Neural cell (in vitro differentiated cells): ENCODE measurements around the gene SMC5. TPM values are rescaled to one million over a fixed set of nuclear protein-coding genes. Genes with fewer than 3 reads are reported as not detected.

Experiments
- H2AFZ ChIP-seq: fragments of 200-600, 300-800 bp; sonication (generic), shearing (Covaris generic); 2 replicates; pipeline ENCODE4 v1.6.0; 2014; ENCODE audit warnings: low read depth, mild to moderate bottlenecking, antibody characterized with exemption, low read length, moderate library complexity
- H3F3A ChIP-seq: fragments of 200-600 bp; shearing (Covaris generic); 2 replicates; pipeline ENCODE4 v1.6.1; 2016; ENCODE audit warnings: mild to moderate bottlenecking, moderate library complexity, mixed read lengths, antibody characterized with exemption, low read length; ENCODE audit not compliant: insufficient read depth, poor library complexity, severe bottlenecking
- H3K27ac ChIP-seq: fragments of 200-600, 300-800 bp; sonication (generic), shearing (Covaris generic); 2 replicates; pipeline ENCODE4 v1.5.1; 2014; ENCODE audit warnings: mild to moderate bottlenecking, low read length, moderate library complexity
- H3K27me3 ChIP-seq: fragments of 300-800, 200-600 bp; sonication (generic), shearing (Covaris generic); 2 replicates; pipeline ENCODE4 v1.6.0; 2014; ENCODE audit warnings: mild to moderate bottlenecking, low read depth, low read length, moderate library complexity; ENCODE audit not compliant: insufficient read depth
- H3K36me3 ChIP-seq: fragments of 300-800, 200-600 bp; sonication (generic), shearing (Covaris generic); 2 replicates; pipeline ENCODE4 v1.5.1; 2014; ENCODE audit warnings: mild to moderate bottlenecking, antibody characterized with exemption, low read length, moderate library complexity; ENCODE audit not compliant: insufficient read depth
- H3K4me2 ChIP-seq: fragments of 300-800, 200-600 bp; sonication (generic), shearing (Covaris generic); 2 replicates; pipeline ENCODE4 v1.6.0; 2014; ENCODE audit warnings: mild to moderate bottlenecking, low read length
- H3K4me3 ChIP-seq: fragments of 300-800, 200-600 bp; sonication (generic), shearing (Covaris generic); 2 replicates; pipeline ENCODE4 v1.5.1; 2014; ENCODE audit warnings: mild to moderate bottlenecking, low read length, moderate library complexity
- H3K79me2 ChIP-seq: fragments of 200-600 bp; shearing (Covaris generic); replicated peaks from 2 replicates; pipeline ENCODE4 v1.6.0; 2014; ENCODE audit warnings: mild to moderate bottlenecking, low read length, moderate library complexity; ENCODE audit not compliant: insufficient read depth
- H3K9ac ChIP-seq: fragments of 300-800, 200-600 bp; sonication (generic), shearing (Covaris generic); 2 replicates; pipeline ENCODE4 v1.6.1; 2016; ENCODE audit warnings: mild to moderate bottlenecking, low read length, mixed read lengths
- H3K9me2 ChIP-seq: fragments of 200-600 bp; shearing (Covaris generic); 2 replicates; pipeline ENCODE4 v1.6.1; 2016; ENCODE audit warnings: mild to moderate bottlenecking, low read length, mixed read lengths; ENCODE audit not compliant: insufficient read depth
- H3K9me3 ChIP-seq: fragments of 200-600, 300-800 bp; sonication (generic), shearing (Covaris generic); 2 replicates; pipeline ENCODE4 v1.6.1; 2016; ENCODE audit warnings: mild to moderate bottlenecking, mixed run types, low read length, moderate library complexity, mixed read lengths
- H4K20me1 ChIP-seq: fragments of 200-600 bp; shearing (Covaris generic); 2 replicates; pipeline ENCODE4 v1.6.1; 2016; ENCODE audit warnings: mild to moderate bottlenecking, mixed run types; ENCODE audit not compliant: insufficient read depth
- CTCF ChIP-seq: fragments of 450-650 bp; IDR thresholded peaks from 2 replicates; pipeline ENCODE4 v1.5.1; 2014; ENCODE audit warnings: antibody characterized with exemption, mild to moderate bottlenecking, moderate library complexity; ENCODE audit not compliant: poor library complexity, severe bottlenecking
- EP300 ChIP-seq: fragments of 450-650 bp; conservative IDR thresholded peaks from 2 replicates; pipeline ENCODE4 v1.6.1; 2014; ENCODE audit warnings: antibody characterized with exemption, mild to moderate bottlenecking, moderate library complexity; ENCODE audit not compliant: poor library complexity, severe bottlenecking
- EZH2 ChIP-seq: fragments of 200-600, 300-800 bp; shearing (Covaris generic), sonication (generic); IDR thresholded peaks from 2 replicates; pipeline ENCODE4 v1.6.1; 2014; ENCODE audit warnings: antibody characterized with exemption, low read length, borderline replicate concordance, mild to moderate bottlenecking; ENCODE audit not compliant: insufficient read depth, poor library complexity, severe bottlenecking
- MXI1 ChIP-seq: fragments of 450-650 bp; conservative IDR thresholded peaks from 2 replicates; pipeline ENCODE4 v1.6.1; 2014; ENCODE audit warnings: antibody characterized with exemption, mild to moderate bottlenecking; ENCODE audit not compliant: poor library complexity, severe bottlenecking
- POLR2AphosphoS5 ChIP-seq: IDR thresholded peaks from 2 replicates; pipeline ENCODE4 v1.6.1; 2012
- RAD21 ChIP-seq: fragments of 450-650 bp; conservative IDR thresholded peaks from 2 replicates; pipeline ENCODE4 v1.6.1; 2014; ENCODE audit warnings: antibody characterized with exemption, mild to moderate bottlenecking, moderate library complexity
- REST ChIP-seq: IDR thresholded peaks from 2 replicates; pipeline ENCODE4 v1.6.1; 2012; ENCODE audit warnings: borderline replicate concordance
- SMC3 ChIP-seq: fragments of 450-650 bp; conservative IDR thresholded peaks from 2 replicates; pipeline ENCODE4 v1.6.1; 2014; ENCODE audit warnings: antibody characterized with exemption, mild to moderate bottlenecking, moderate library complexity; ENCODE audit not compliant: poor library complexity
- TAF1 ChIP-seq: IDR thresholded peaks from 2 replicates; pipeline ENCODE4 v1.6.1; 2012; ENCODE audit warnings: low read depth
- polyA plus RNA-seq: library from polyadenylated mRNA; depleted of rRNA; stranded (reverse); fragments of >200 nt; gene quantifications from 2 replicates; pipeline ENCODE4 v1.2.3, GENCODE V29; 2014

The SMC5 gene
- polyA plus RNA-seq, 1 donor from 2014 or later: 37.2 TPM

- peaks cover 54% of the 10 kb centered on the region for H3K79me2 ChIP-seq
- no peak overlapping the region for H3K9ac ChIP-seq
- H3K4me3 ChIP-seq: peak overlapping the region; percentile 90
- H2AFZ ChIP-seq: no peak overlapping the region
- H3K27me3 ChIP-seq: no peaks in the 10 kb centered on the region
- no peaks in the 10 kb centered on the region for H3K36me3 ChIP-seq
- no peak overlapping the region for H3K27ac ChIP-seq
- H3K9me3 ChIP-seq: no peaks in the 10 kb centered on the region
- no peaks in the 10 kb centered on the region for H3F3A ChIP-seq
- H3K4me2 ChIP-seq: no peak overlapping the region
- no peaks in the 10 kb centered on the region for H4K20me1 ChIP-seq
- TF ChIP-seq CTCF: no peak
- no peak for TF ChIP-seq TAF1
- no peak for TF ChIP-seq EZH2
- no peak for TF ChIP-seq REST
- TF ChIP-seq POLR2AphosphoS5: no peak
- H3K9me2 ChIP-seq: no peaks in the 10 kb centered on the region
Observed at GRCh38 chr9:70261131-70261870, 2.5 kb downstream of the SMC5 start.

GRCh38 chr9:70262366-70262765, 3.6 kb downstream of the SMC5 start:
- Histone ChIP-seq H3K9me2 (no peaks in the 10 kb centered on the region), H2AFZ (no peak overlapping the region), H3F3A (no peaks in the 10 kb centered on the region), H3K27me3 (no peaks in the 10 kb centered on the region), H3K4me3 (peak overlapping the region; percentile 90), H3K79me2 (peaks cover 54% of the 10 kb centered on the region), H3K9me3 (no peaks in the 10 kb centered on the region), H3K36me3 (no peaks in the 10 kb centered on the region), H4K20me1 (no peaks in the 10 kb centered on the region), H3K9ac (no peak overlapping the region), H3K4me2 (no peak overlapping the region), H3K27ac (no peak overlapping the region)
- TF ChIP-seq TAF1: no peak
- no peak for TF ChIP-seq RAD21
- TF ChIP-seq EZH2: no peak
- TF ChIP-seq SMC3: no peak
- TF ChIP-seq EP300: no peak
- no peak for TF ChIP-seq MXI1
- TF ChIP-seq CTCF: no peak
- no peak for TF ChIP-seq REST
- TF ChIP-seq POLR2AphosphoS5: no peak
